HepG2 (cell line): ENCODE measurements around the gene LHPP. TPM values are rescaled to one million over a fixed set of nuclear protein-coding genes. Genes with fewer than 3 reads are reported as not detected.

Experiments used
- ATAC-seq: fragments of 200-7000 bp; cut with Tn5 transposase; 3 replicates; pipeline ENCODE4 v1.9.1; 2020; ENCODE audit warnings: mild to moderate bottlenecking, moderate library complexity
- BruUV-seq: library from RNA; stranded (reverse); fragments of 400-500 nt; replicated peaks from 2 replicates; lab custom pipeline; 2021; lab: Mats Ljungman, UMichigan
- CTCF ChIA-PET: fragments of 300-600 bp; formaldehyde crosslinking; extraction: SDS; loops from one replicate; lab custom pipeline; 2021; ENCODE audit warnings: low total read pairs, inconsistent platforms, low intra/inter-chr PET ratio; lab: Yijun Ruan, JAX
- POLR2A ChIA-PET: fragments of 350-600 bp; sonication (Branson Sonifier 250); formaldehyde crosslinking; loops from one replicate; lab custom pipeline; 2020; ENCODE audit warnings: antibody characterized with exemption, inconsistent platforms; lab: Yijun Ruan, JAX
- DNase-seq: peaks from one replicate; pipeline ENCODE4 v3.0.0-alpha.2; 2015; ENCODE audit warnings: low spot score
- FAIRE-seq: peaks from 3 replicates; lab custom pipeline; 2011; peaks lifted over from hg19 to GRCh38; lab: Jason Lieb, UNC
- H2AFZ ChIP-seq: one replicate; pipeline ENCODE4 v1.6.1; 2011; ENCODE audit warnings: low read length, inconsistent platforms
- H3K27ac ChIP-seq: fragments of 300-600 bp; 3 replicates; pipeline ENCODE4 v1.8.0; 2011; ENCODE audit warnings: mixed run types, mild to moderate bottlenecking, mixed read lengths, low read length, inconsistent platforms; ENCODE audit not compliant: insufficient read depth; ENCODE audit errors: extremely low read length
- H3K27me3 ChIP-seq, 2 experiments: fragments of 200-600 bp in 1 of 2; 2 replicates in 1 of 2; 3 replicates in 1 of 2; pipeline versions ENCODE4 v1.6.0 to v1.8.0; 2011; ENCODE audit warnings: low read length in 2 of 2, mild to moderate bottlenecking in 2 of 2, moderate library complexity in 2 of 2, inconsistent platforms in 1 of 2; ENCODE audit not compliant: insufficient read depth in 2 of 2, control insufficient read depth in 1 of 2
- H3K36me3 ChIP-seq, 2 experiments: fragments of 200-600 bp in 1 of 2; replicated peaks in 1 of 2; 2 replicates in 1 of 2; 3 replicates in 1 of 2; pipeline versions ENCODE4 v1.5.1 to v1.8.0; 2011; ENCODE audit warnings: low read length in 2 of 2, inconsistent platforms in 1 of 2; ENCODE audit not compliant: insufficient read depth in 2 of 2, control insufficient read depth in 1 of 2
- H3K4me1 ChIP-seq: 2 replicates; pipeline ENCODE4 v1.5.1; 2012; ENCODE audit warnings: low read length, inconsistent platforms; ENCODE audit not compliant: insufficient read depth
- H3K4me2 ChIP-seq: 2 replicates; pipeline ENCODE4 v1.6.0; 2011; ENCODE audit warnings: low read depth, low read length, inconsistent platforms
- H3K4me3 ChIP-seq, 3 experiments: fragments of 200-600 bp in 1 of 3; sonication (generic), shearing (Covaris generic) in 1 of 3; replicated peaks in 1 of 3; 2 replicates each; pipeline ENCODE4 v1.5.1; 2011 to 2016; ENCODE audit warnings: low read length in 3 of 3, inconsistent platforms in 2 of 3, low read depth in 2 of 3, mild to moderate bottlenecking in 2 of 3, control low read depth in 1 of 3, mixed read lengths in 1 of 3; ENCODE audit not compliant: insufficient read depth in 1 of 3
- H3K79me2 ChIP-seq: one replicate; pipeline ENCODE4 v1.6.1; 2011; ENCODE audit warnings: low read length, inconsistent platforms; ENCODE audit not compliant: insufficient read depth
- H3K9ac ChIP-seq: 2 replicates; pipeline ENCODE4 v1.6.0; 2011; ENCODE audit warnings: mild to moderate bottlenecking, low read depth, low read length, inconsistent platforms; ENCODE audit not compliant: insufficient read depth
- H3K9me3 ChIP-seq: 2 replicates; pipeline ENCODE4 v1.5.1; 2012; ENCODE audit warnings: mild to moderate bottlenecking, low read length
- H4K20me1 ChIP-seq: 2 replicates; pipeline ENCODE4 v1.6.0; 2011; ENCODE audit warnings: inconsistent platforms, mild to moderate bottlenecking, low read length, moderate library complexity; ENCODE audit not compliant: insufficient read depth
- ATRX ChIP-seq: sonication (generic); formaldehyde crosslinking; IDR thresholded peaks from 2 replicates; pipeline ENCODE4 v1.4.0; 2020; ENCODE audit warnings: missing genetic modification reagents, borderline replicate concordance
- CBFB ChIP-seq: sonication (generic); formaldehyde crosslinking; IDR thresholded peaks from 2 replicates; pipeline ENCODE4 v1.4.0; 2020; ENCODE audit warnings: missing genetic modification reagents
- CEBPG ChIP-seq: IDR thresholded peaks from 2 replicates; pipeline ENCODE4 v1.6.1; 2016
- DMAP1 ChIP-seq: IDR thresholded peaks from 2 replicates; pipeline ENCODE4 v1.6.1; 2016
- FOSL2 ChIP-seq: sonication (generic); formaldehyde crosslinking; IDR thresholded peaks from 2 replicates; pipeline ENCODE4 v1.4.0; 2020; ENCODE audit warnings: missing genetic modification reagents
- MED8 ChIP-seq: sonication (generic); formaldehyde crosslinking; IDR thresholded peaks from 2 replicates; pipeline ENCODE4 v1.8.1; 2023; ENCODE audit warnings: mild to moderate bottlenecking, missing genetic modification reagents; ENCODE audit not compliant: insufficient replicate concordance
- MIER3 ChIP-seq: IDR thresholded peaks from 2 replicates; pipeline ENCODE4 v1.6.1; 2016; ENCODE audit warnings: missing compliant biosample characterization, borderline replicate concordance
- NFKB2 ChIP-seq: sonication (generic); formaldehyde crosslinking; IDR thresholded peaks from 2 replicates; pipeline ENCODE4 v1.4.0; 2020; ENCODE audit warnings: missing genetic modification reagents, borderline replicate concordance
- SSRP1 ChIP-seq: IDR thresholded peaks from 2 replicates; pipeline ENCODE4 v1.6.1; 2016; ENCODE audit warnings: control low read depth
- TBL1XR1 ChIP-seq: fragments of 150-350 bp; IDR thresholded peaks from 2 replicates; pipeline ENCODE4 v1.6.1; 2014; ENCODE audit warnings: borderline replicate concordance, low read length; ENCODE audit not compliant: partially characterized antibody
- TBX2 ChIP-seq: sonication (generic); formaldehyde crosslinking; IDR thresholded peaks from 2 replicates; pipeline ENCODE4 v1.5.0; 2020; ENCODE audit warnings: missing genetic modification reagents, mild to moderate bottlenecking, borderline replicate concordance
- THRA ChIP-seq: sonication (generic); formaldehyde crosslinking; IDR thresholded peaks from 2 replicates; pipeline ENCODE4 v1.4.0; 2020; ENCODE audit warnings: missing genetic modification reagents, borderline replicate concordance
- WIZ ChIP-seq: sonication (generic); formaldehyde crosslinking; IDR thresholded peaks from 2 replicates; pipeline ENCODE4 v1.5.1; 2020; ENCODE audit warnings: mild to moderate bottlenecking, missing genetic modification reagents
- ZBED4 ChIP-seq: sonication (generic); formaldehyde crosslinking; IDR thresholded peaks from 2 replicates; pipeline ENCODE4 v1.4.0; 2020; ENCODE audit warnings: missing genetic modification reagents, borderline replicate concordance
- ZFP91 ChIP-seq: sonication (generic); formaldehyde crosslinking; IDR thresholded peaks from 2 replicates; pipeline ENCODE4 v1.9.0; 2022; ENCODE audit warnings: missing genetic modification reagents, mild to moderate bottlenecking, borderline replicate concordance
- ZNF33B ChIP-seq: sonication (generic); formaldehyde crosslinking; IDR thresholded peaks from 2 replicates; pipeline ENCODE4 v1.5.1; 2020; ENCODE audit warnings: mild to moderate bottlenecking, missing genetic modification reagents
- WGBS: methylation state at CpG from one replicate; pipeline ENCODE4 v1.1.6; 2017; ENCODE audit warnings: low lambda C conversion rate; 5-methylcytosine and 5-hydroxymethylcytosine counted together
- in situ Hi-C: cut with HindIII; loops from 2 replicates; pipeline ENCODE4 v1.10.0; 2017; ENCODE audit warnings: low pct_unique_long_range_greater_than_20kb; ENCODE audit not compliant: extremely low pct_ligation_motif_present
- intact Hi-C: fragments of 100-400 bp; cut with micrococcal nuclease; formaldehyde crosslinking; loops from one replicate; pipeline ENCODE4 v1.10.0; 2022; ENCODE audit not compliant: unreplicated experiment
- polyA plus RNA-seq, 8 experiments: library from polyadenylated mRNA; depleted of rRNA in 3 of 8; stranded (reverse) in 7 of 8; unstranded in 1 of 8; fragments of >200 nt; fragmentation: Illumina TruSeq in 4 of 8; extraction: Trizol in 4 of 8; gene quantifications; 2 replicates each; pipeline versions ENCODE4 v1.2.1 to v1.2.3, GENCODE V29; 2011 to 2016; ENCODE audit warnings: low read depth in 4 of 8, missing spikeins in 1 of 8, mixed read lengths in 1 of 8; ENCODE audit not compliant: insufficient read depth in 1 of 8
- total RNA-seq, 5 experiments: library from RNA; depleted of rRNA; stranded (reverse); fragments of >200 nt; fragmentation: Illumina TruSeq; extraction: Trizol; gene quantifications; 2 replicates each; pipeline ENCODE4 v1.2.3, GENCODE V29; 2016; ENCODE audit warnings: low read depth in 1 of 5

The LHPP gene
- total and polyA plus RNA-seq, 2 of the 13 experiments (the other 11 are each of a cell fraction or from before 2014, with no cell fraction given): 5.2 to 13.1 TPM

GRCh38 chr10:124476043-124476725 lies 14.6 kb downstream of the LHPP start:
- H4K20me1 ChIP-seq: no peaks in the 10 kb centered on the region
- peaks cover 79% of the 10 kb centered on the region for H3K4me1 ChIP-seq
- intact Hi-C loops: no loop called here
- H3K4me3 ChIP-seq: peak overlapping the region; percentile 42 to 67 (median 54); a peak in 5 of 6 replicates
- in situ Hi-C loops: no loop called here
- peak overlapping the region; percentile 55 for H3K9ac ChIP-seq
- DNase-seq: peak; percentile 80
- H3K79me2 ChIP-seq: no peaks in the 10 kb centered on the region
- ATAC-seq: peak; percentile 65
- POLR2A ChIA-PET: interaction anchor here (1.0 to 1.9 kb wide), 8 partner anchors 8 to 412 kb away, joined by 3 to 11 read pairs (median 7); partner anchors contain the start of genes LHPP and OAT
- peak overlapping the region; percentile 57 for H3K27ac ChIP-seq
- no peaks in the 10 kb centered on the region for H3K9me3 ChIP-seq
- peak overlapping the region; percentile 100 for H3K4me2 ChIP-seq
- CTCF ChIA-PET: no interaction called here
- H2AFZ ChIP-seq: no peak overlapping the region
- 23% methylated on average over 14 of the region's 23 CpGs for WGBS
- no peaks in the 10 kb centered on the region for H3K27me3 ChIP-seq
- BruUV-seq: no TSS peak
- peak; percentile 73 for FAIRE-seq
- H3K36me3 ChIP-seq: no peaks in the 10 kb centered on the region
- TF ChIP-seq ZNF33B (CRISPR knock-in tag): no peak
- TF ChIP-seq CEBPG (CRISPR knock-in tag): peak; percentile 43
- TF ChIP-seq MED8 (CRISPR knock-in tag): peak; percentile 22
- peak; percentile 22 for TF ChIP-seq TBL1XR1
- TF ChIP-seq WIZ (CRISPR knock-in tag): no peak
- peak; percentile 94 for TF ChIP-seq FOSL2 (CRISPR knock-in tag)
- TF ChIP-seq THRA (CRISPR knock-in tag): peak; percentile 73; the same call in 1 of the 2 replicates
- peak; percentile 67 for TF ChIP-seq TBX2 (CRISPR knock-in tag)
- TF ChIP-seq ATRX: no peak
- peak; percentile 55; the same call in 1 of the 2 replicates for TF ChIP-seq ZFP91
- no peak for TF ChIP-seq NFKB2 (CRISPR knock-in tag)
- no peak for TF ChIP-seq DMAP1 (CRISPR knock-in tag)
- TF ChIP-seq ZBED4 (CRISPR knock-in tag): peak; percentile 67; the same call in 1 of the 2 replicates
- 0 out of 2 replicates have a peak, but pooled peaks have one; percentile 48 for TF ChIP-seq CBFB (CRISPR knock-in tag)
- peak; percentile 53; the same call in 1 of the 2 replicates for TF ChIP-seq MIER3
- TF ChIP-seq SSRP1 (CRISPR knock-in tag): no peak
